PC-3 (cell line): ENCODE measurements around the gene SLC4A2.

Source experiments
- EZH2 ChIP-seq: fragments of 300-600 bp; sonication (generic); IDR thresholded peaks from one replicate; pipeline ENCODE4 v1.6.1; 2017; ENCODE audit warnings: antibody characterized with exemption, mild to moderate bottlenecking, low read length; ENCODE audit not compliant: unreplicated experiment
- EZH2phosphoT487 ChIP-seq: fragments of 300-600 bp; sonication (generic); IDR thresholded peaks from 2 replicates; pipeline ENCODE4 v1.6.1; 2018; ENCODE audit warnings: mild to moderate bottlenecking, antibody characterized with exemption, low read length, borderline replicate concordance
- TF ChIP-seq, protein P1 (sequence below): fragments of 300-600 bp; sonication (generic); conservative IDR thresholded peaks from 2 replicates; pipeline ENCODE4 v1.5.1; 2017; ENCODE audit warnings: antibody characterized with exemption, low read depth, mild to moderate bottlenecking, low read length

DNA sequence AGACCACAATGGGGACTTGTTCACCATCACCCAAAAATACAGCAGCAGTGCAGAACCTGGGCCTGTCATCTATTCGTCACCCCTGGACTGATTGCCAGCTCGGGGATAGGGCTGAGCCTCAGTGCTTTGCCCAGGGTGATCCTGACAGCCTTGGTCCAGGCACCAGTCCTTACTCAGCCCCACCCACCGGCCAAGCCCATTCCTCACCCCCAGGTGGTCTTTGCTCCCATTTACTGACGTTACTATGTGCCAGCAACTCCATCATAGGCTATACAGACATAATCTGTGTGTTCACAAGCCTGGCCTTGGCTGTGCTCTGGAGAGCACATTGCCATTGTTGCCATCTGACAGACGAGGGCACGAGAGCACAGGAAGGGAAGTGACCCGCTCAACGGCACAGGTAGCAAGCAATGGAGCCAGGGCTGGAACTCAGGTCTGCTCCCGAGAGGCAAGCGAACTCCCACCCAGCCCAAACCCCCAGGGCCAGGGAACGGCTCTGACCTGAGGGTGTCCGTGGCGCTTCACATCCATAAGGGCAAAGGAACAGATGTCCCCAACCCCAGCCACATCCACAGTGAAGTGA is 41.9 kb upstream of the SLC4A2 start:
- TF ChIP-seq EZH2 = no peak
- TF ChIP-seq, protein P1, sequence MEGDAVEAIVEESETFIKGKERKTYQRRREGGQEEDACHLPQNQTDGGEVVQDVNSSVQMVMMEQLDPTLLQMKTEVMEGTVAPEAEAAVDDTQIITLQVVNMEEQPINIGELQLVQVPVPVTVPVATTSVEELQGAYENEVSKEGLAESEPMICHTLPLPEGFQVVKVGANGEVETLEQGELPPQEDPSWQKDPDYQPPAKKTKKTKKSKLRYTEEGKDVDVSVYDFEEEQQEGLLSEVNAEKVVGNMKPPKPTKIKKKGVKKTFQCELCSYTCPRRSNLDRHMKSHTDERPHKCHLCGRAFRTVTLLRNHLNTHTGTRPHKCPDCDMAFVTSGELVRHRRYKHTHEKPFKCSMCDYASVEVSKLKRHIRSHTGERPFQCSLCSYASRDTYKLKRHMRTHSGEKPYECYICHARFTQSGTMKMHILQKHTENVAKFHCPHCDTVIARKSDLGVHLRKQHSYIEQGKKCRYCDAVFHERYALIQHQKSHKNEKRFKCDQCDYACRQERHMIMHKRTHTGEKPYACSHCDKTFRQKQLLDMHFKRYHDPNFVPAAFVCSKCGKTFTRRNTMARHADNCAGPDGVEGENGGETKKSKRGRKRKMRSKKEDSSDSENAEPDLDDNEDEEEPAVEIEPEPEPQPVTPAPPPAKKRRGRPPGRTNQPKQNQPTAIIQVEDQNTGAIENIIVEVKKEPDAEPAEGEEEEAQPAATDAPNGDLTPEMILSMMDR = no peak
- no peak for TF ChIP-seq EZH2phosphoT487
